T-helper 2 cell treated with Interferon-gamma antibody and Interleukin-4, amounts not matched to agents 5 μg/mL and 100 μg/mL, for 36 hours (primary cell): ENCODE measurements around the gene KRTAP9-6.
"Not testable (repeated sequence)": the region's sequence is repeated elsewhere in the genome, so short reads cannot be mapped to it uniquely, and the experiment has no call there.

ENCODE experiments used
- DNase-seq: peaks from one replicate; pipeline ENCODE4 v3.0.0; 2021; ENCODE audit warnings: low spot score
- H3K27ac Mint-ChIP-seq: one replicate; pipeline ENCODE4 v1.8.0; 2021; ENCODE audit warnings: mild to moderate bottlenecking, mixed read lengths
- H3K27me3 Mint-ChIP-seq: one replicate; pipeline ENCODE4 v1.8.0; 2021; ENCODE audit warnings: low read depth, mixed read lengths
- H3K36me3 Mint-ChIP-seq: one replicate; pipeline ENCODE4 v1.8.0; 2021; ENCODE audit warnings: low read depth, mixed read lengths
- H3K4me1 Mint-ChIP-seq: one replicate; pipeline ENCODE4 v1.8.0; 2021; ENCODE audit warnings: low read depth, mixed read lengths
- H3K4me3 Mint-ChIP-seq: one replicate; pipeline ENCODE4 v1.8.0; 2022; ENCODE audit warnings: mild to moderate bottlenecking, moderate library complexity, mixed read lengths
- H3K9me3 Mint-ChIP-seq: one replicate; pipeline ENCODE4 v1.8.0; 2021; ENCODE audit warnings: mixed read lengths

Gene KRTAP9-6

GRCh38 chr17:41265078-41265477, at the start of gene KRTAP9-6:
Gene KRTAP9-6, plus strand, starts transcription at chr17:41265378. Its CDS starts 0 bp downstream, at chr17:41265378.
- Mint-ChIP-seq H3K27me3 (peaks cover 23% of the 10 kb centered on the region), H3K4me3 (no peak within 1 kb of the TSS), H3K27ac (no peak within 1 kb of the TSS), H3K4me1 (no peaks in the 10 kb centered on the region), H3K9me3 (no peaks in the 10 kb centered on the region), H3K36me3 (no peaks in the 10 kb centered on the region)
- no peak for DNase-seq

DNA sequence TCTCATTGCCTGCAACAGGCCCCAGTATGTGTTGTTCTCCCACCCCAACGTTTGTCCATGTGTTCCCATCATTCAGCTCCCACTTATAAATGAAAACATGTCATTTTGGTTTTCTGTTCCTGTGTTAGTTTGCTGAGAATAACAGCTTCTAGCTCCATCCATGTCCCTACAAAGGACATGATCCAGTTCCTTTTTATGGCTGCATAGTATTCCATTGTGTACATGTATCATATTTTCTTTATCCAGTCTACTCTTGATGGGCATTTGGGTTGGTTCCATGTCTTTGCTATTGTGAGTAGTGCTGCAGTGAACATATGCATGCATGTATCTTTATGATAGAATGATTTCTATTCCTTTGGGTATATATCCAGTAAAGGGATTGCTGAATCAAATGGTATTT, 49.5 kb upstream of the KRTAP9-6 start:
- no peak for DNase-seq
- Mint-ChIP-seq H3K36me3 (no peaks in the 10 kb centered on the region), H3K9me3 (no peaks in the 10 kb centered on the region), H3K4me1 (no peaks in the 10 kb centered on the region), H3K4me3 (no peak overlapping the region), H3K27me3 (peaks cover 5% of the 10 kb centered on the region), H3K27ac (no peak overlapping the region)

DNA sequence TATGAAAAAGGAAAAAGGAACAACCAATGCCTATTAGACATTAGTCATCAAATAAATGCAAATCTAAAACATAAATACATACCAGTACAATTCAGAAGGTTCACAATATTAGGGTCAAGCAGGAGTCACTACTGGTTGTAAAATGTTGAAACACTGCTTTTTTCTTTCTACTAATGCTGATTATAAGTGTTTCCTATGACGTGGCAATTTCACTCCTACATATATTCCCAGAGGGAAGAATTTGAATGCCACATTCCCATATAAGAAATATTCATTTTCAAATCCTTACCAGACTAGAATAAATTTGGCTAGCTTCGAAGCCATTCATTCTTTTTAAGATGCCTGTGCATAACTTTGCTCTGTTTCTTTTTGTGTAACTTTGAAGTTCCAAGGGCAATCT, 41.4 kb upstream of the KRTAP9-6 start:
- Mint-ChIP-seq H3K27ac (no peak overlapping the region), H3K9me3 (no peaks in the 10 kb centered on the region), H3K36me3 (no peaks in the 10 kb centered on the region), H3K4me1 (no peaks in the 10 kb centered on the region), H3K4me3 (no peak overlapping the region), H3K27me3 (peaks cover 11% of the 10 kb centered on the region)
- no peak for DNase-seq

DNA sequence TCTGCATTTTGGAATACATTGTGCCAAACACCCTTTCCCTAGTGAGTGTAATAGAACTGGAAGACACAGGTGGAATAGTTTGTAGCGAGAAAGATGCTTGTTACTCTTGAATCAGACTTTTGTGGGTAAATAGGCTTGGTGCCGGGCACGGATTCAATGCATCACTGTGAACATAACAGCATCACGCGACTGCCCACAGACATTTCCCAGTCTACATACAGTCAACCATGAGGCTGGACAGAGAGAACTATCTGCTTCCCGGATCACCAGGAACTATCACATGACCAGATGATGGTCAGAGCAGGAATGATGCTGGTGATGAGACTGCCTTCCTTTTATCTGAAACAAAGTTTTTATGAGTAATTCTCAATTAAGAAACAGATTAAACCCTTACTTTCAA, 39.1 kb upstream of the KRTAP9-6 start:
- H3K4me3 Mint-ChIP-seq = no peak overlapping the region
- no peak overlapping the region for H3K27ac Mint-ChIP-seq
- no peaks in the 10 kb centered on the region for H3K36me3 Mint-ChIP-seq
- no peaks in the 10 kb centered on the region for H3K9me3 Mint-ChIP-seq
- no peak for DNase-seq
- no peaks in the 10 kb centered on the region for H3K4me1 Mint-ChIP-seq
- peaks cover 13% of the 10 kb centered on the region for H3K27me3 Mint-ChIP-seq

DNA sequence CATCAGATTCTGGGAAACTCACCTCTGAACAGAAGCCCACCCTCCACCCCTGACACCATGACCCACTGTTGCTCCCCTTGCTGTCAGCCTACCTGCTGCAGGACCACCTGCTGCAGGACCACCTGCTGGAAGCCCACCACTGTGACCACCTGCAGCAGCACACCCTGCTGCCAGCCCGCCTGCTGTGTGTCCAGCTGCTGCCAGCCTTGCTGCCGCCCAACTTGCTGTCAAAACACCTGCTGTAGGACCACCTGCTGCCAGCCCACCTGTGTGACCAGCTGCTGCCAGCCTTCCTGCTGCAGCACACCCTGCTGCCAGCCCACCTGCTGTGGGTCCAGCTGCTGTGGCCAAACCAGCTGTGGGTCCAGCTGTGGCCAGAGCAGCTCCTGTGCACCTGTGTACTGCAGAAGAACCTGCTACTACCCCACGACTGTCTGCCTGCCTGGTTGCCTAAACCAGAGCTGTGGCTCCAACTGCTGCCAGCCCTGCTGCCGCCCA, 38.5 kb upstream of the KRTAP9-6 start, which contains the start of gene KRTAP9-2:
KRTAP9-2 (plus strand) TSS at position 51 of the 498 bp plus-strand sequence; CDS start at position 58, 7 bp downstream.
- DNase-seq, H3K4me1 Mint-ChIP-seq, H3K36me3 Mint-ChIP-seq, H3K4me3 Mint-ChIP-seq, H3K27ac Mint-ChIP-seq, H3K9me3 Mint-ChIP-seq: not testable (repeated sequence)
- peaks cover 14% of the 10 kb centered on the region for H3K27me3 Mint-ChIP-seq

DNA sequence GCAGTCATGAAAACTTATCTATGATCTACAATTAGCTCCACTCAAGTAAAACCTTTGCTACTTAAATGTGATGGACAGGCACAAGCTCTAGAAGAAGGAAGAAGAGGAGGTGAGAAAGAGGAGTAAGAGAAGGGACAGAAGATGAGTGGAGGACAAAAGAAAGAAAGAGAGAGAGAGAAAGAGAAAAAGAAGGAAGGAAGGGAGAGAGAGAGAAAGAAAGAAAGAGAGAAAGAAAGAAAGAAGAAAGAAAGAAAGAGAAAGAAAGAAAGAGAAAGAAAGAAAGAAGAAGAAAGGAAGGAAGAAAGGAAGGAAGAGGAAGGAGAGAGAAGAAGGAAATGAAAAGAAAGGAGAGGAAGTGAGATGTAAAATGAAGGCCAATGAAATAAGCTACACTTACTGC, 35.1 kb upstream of the KRTAP9-6 start:
- Mint-ChIP-seq H3K27ac (no peak overlapping the region), H3K9me3 (no peaks in the 10 kb centered on the region), H3K27me3 (peaks cover 13% of the 10 kb centered on the region), H3K36me3 (no peaks in the 10 kb centered on the region), H3K4me3 (no peak overlapping the region), H3K4me1 (no peaks in the 10 kb centered on the region)
- DNase-seq = no peak

GRCh38 chr17:41231731-41232130, 33.4 kb upstream of the KRTAP9-6 start:
- Mint-ChIP-seq H3K4me3 (no peak overlapping the region), H3K36me3 (no peaks in the 10 kb centered on the region), H3K4me1 (no peaks in the 10 kb centered on the region)

GRCh38 chr17:41232399-41233105, 32.6 kb upstream of the KRTAP9-6 start, which contains the start of gene KRTAP9-3:
Gene KRTAP9-3, plus strand, starts transcription at chr17:41232449. Its CDS starts 53 bp downstream, at chr17:41232502.
- DNase-seq, H3K27ac Mint-ChIP-seq, H3K4me1 Mint-ChIP-seq, H3K36me3 Mint-ChIP-seq, H3K9me3 Mint-ChIP-seq, H3K4me3 Mint-ChIP-seq: not testable (repeated sequence)
- H3K27me3 Mint-ChIP-seq = peaks cover 16% of the 10 kb centered on the region

More at GRCh38 chr17:41231731-41232130, 33.4 kb upstream of the KRTAP9-6 start:
- H3K27me3 Mint-ChIP-seq = peaks cover 16% of the 10 kb centered on the region
- DNase-seq = no peak
- H3K27ac Mint-ChIP-seq = no peak overlapping the region
- no peaks in the 10 kb centered on the region for H3K9me3 Mint-ChIP-seq

DNA sequence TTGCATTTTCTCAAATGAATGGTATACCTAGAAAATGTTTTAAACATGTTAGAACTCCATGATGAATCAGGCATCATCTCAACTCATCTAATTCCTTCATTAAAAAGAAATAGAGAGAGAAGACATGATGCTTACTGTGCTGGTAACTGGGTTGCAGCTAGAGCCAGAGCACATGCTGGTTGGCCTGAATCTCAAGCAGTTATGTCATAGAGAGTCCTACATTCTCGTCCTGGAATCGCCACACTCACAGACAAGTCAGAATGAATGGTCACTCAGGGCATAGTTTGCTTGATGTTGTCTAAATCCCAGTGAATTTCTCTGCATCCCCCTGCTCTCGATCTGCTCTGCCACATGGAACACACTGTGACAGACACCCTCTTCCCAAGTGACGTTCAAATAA, 28.1 kb upstream of the KRTAP9-6 start:
- not testable (repeated sequence) for H3K4me3 Mint-ChIP-seq, H3K27me3 Mint-ChIP-seq, H3K36me3 Mint-ChIP-seq, H3K9me3 Mint-ChIP-seq, DNase-seq, H3K27ac Mint-ChIP-seq, H3K4me1 Mint-ChIP-seq

DNA sequence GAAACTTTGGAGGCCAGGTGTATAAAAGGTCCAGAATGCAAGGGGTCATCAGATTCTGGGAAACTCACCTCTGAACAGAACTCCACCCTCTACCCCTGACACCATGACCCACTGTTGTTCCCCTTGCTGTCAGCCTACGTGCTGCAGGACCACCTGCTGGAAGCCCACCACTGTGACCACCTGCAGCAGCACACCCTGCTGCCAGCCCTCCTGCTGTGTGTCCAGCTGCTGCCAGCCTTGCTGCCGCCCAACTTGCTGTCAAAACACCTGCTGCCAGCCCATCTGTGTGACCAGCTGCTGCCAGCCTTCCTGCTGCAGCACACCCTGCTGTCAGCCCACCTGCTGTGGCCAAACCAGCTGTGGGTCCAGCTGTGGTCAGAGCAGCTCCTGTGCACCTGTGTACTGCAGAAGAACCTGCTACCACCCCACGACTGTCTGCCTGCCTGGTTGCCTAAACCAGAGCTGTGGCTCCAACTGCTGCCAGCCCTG, 27.2 kb upstream of the KRTAP9-6 start, which contains the start of gene KRTAP9-8:
KRTAP9-8 (plus strand) TSS at position 51 of the 489 bp plus-strand sequence; CDS start at position 104, 53 bp downstream.
- H3K9me3 Mint-ChIP-seq, H3K4me3 Mint-ChIP-seq, H3K36me3 Mint-ChIP-seq, H3K27ac Mint-ChIP-seq, H3K4me1 Mint-ChIP-seq, H3K27me3 Mint-ChIP-seq, DNase-seq: not testable (repeated sequence)

DNA sequence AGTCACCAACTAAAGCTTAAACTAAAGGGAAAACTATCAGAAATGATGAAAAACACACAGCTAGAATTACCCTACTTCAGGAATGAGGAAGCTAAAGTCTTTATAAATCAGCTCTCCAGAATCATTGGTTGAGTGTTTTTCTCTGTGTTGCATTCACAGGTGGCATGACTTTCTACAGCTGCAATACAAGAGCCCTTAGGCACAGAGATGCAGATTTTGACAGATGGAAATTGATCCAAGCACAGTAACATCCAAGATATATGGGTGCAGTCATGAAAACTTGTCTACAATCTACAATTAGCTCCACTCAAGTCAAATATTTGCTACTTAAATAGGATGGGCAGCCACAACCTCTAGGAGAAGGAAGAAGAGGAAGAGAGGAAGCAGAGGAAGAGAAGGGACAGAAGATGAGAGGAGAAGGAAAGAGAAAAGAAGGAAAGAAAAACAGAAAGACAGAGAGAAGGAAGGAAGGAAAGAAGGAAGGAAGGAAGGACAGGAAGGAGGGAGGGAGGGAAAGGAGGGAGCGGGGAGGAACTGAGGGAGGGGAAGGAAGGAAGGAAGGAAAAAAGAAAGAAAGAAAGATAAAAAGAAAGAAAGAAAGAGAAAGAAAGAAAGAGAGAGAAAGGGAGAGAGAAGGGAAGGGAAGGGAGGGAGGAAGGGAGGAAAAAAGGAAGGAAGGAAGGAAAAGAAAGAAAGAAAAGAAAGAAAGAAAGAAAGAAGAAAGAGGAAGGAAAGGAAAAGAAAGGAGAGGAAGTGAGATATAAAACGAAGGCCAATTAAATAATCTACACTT, 18.0 kb upstream of the KRTAP9-6 start:
- not testable (repeated sequence) for H3K4me1 Mint-ChIP-seq

GRCh38 chr17:41249637-41250240, 15.4 kb upstream of the KRTAP9-6 start, which contains the start of gene KRTAP9-4:
Gene KRTAP9-4, plus strand, starts transcription at chr17:41249687. Its CDS starts 34 bp downstream, at chr17:41249721.
- peaks cover 18% of the 10 kb centered on the region for H3K27me3 Mint-ChIP-seq
- not testable (repeated sequence) for H3K4me3 Mint-ChIP-seq, H3K4me1 Mint-ChIP-seq, DNase-seq, H3K9me3 Mint-ChIP-seq, H3K27ac Mint-ChIP-seq, H3K36me3 Mint-ChIP-seq

More for the DNA sequence above, 18.0 kb upstream of the KRTAP9-6 start:
- H3K4me3 Mint-ChIP-seq, H3K27ac Mint-ChIP-seq, H3K36me3 Mint-ChIP-seq, H3K9me3 Mint-ChIP-seq, DNase-seq, H3K27me3 Mint-ChIP-seq: not testable (repeated sequence)

DNA sequence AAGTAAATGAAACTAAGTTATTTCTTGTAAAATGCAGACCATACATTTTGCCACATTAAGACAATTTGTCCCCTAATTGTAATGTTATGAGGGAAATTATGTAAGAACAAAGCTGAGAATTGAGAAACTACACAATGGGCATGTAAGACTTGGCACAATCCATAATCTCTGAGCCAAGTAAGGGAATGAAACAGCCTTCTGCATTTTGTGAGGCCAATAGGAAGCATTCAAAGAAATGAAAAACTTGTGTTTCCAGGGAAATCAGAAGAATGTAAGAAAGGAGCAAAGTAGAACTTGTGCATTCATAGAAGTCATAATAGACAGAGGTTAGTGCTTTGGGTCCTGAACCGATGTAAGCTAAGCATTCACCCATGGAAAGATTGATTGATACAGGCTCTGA, 13.9 kb upstream of the KRTAP9-6 start:
- Mint-ChIP-seq H3K4me3 (no peak overlapping the region), H3K36me3 (no peaks in the 10 kb centered on the region), H3K9me3 (no peaks in the 10 kb centered on the region), H3K27ac (no peak overlapping the region), H3K4me1 (no peaks in the 10 kb centered on the region), H3K27me3 (peaks cover 22% of the 10 kb centered on the region)
- no peak for DNase-seq
